Lung (tissue), 12 donors: ENCODE data around the gene CHRNB4. TPM values are rescaled to one million over a fixed set of nuclear protein-coding genes. Genes with fewer than 3 reads are reported as not detected.

Source experiments
- ATAC-seq: fragments of 200-7000 bp; cut with Tn5 transposase; one replicate; pipeline ENCODE4 v1.9.1; 2020; ENCODE audit warnings: moderate number of reproducible peaks; ENCODE audit not compliant: insufficient read depth, low FRiP score
- DNase-seq, 3 donors: peaks; one replicate each; pipeline ENCODE4 v3.0.0-alpha.2; 2013 to 2017
- H3K27ac ChIP-seq, 2 donors: one replicate each; pipeline ENCODE4 v1.5.1; 2013; ENCODE audit warnings: mild to moderate bottlenecking in 2 of 2, moderate library complexity in 2 of 2, control low read depth in 1 of 2, inconsistent platforms in 1 of 2, low read depth in 1 of 2, low read length in 1 of 2
- H3K27me3 ChIP-seq, 3 donors: one replicate each; pipeline ENCODE4 v1.5.1; 2013; ENCODE audit warnings: low read length in 2 of 3; ENCODE audit not compliant: control insufficient read depth in 3 of 3, insufficient read depth in 3 of 3
- H3K36me3 ChIP-seq, 4 donors: one replicate each; pipeline ENCODE4 v1.5.1; 2013; ENCODE audit warnings: low read length in 4 of 4, mild to moderate bottlenecking in 1 of 4, moderate library complexity in 1 of 4; ENCODE audit not compliant: control insufficient read depth in 4 of 4, insufficient read depth in 4 of 4
- H3K4me1 ChIP-seq, 5 donors: one replicate each; pipeline ENCODE4 v1.5.1; 2013; ENCODE audit warnings: low read length in 5 of 5, mild to moderate bottlenecking in 2 of 5, moderate library complexity in 1 of 5; ENCODE audit not compliant: control insufficient read depth in 5 of 5, insufficient read depth in 5 of 5
- H3K4me3 ChIP-seq: one replicate; pipeline ENCODE4 v1.5.1; 2013; ENCODE audit warnings: mild to moderate bottlenecking, control low read depth, moderate library complexity
- H3K9ac ChIP-seq, 2 donors: one replicate each; pipeline ENCODE4 v1.5.1; 2013; ENCODE audit warnings: low read length in 2 of 2, control low read depth in 1 of 2; ENCODE audit not compliant: insufficient read depth in 1 of 2
- H3K9me3 ChIP-seq, 4 donors: one replicate each; pipeline ENCODE4 v1.5.1; 2013; ENCODE audit warnings: low read length in 3 of 4, mild to moderate bottlenecking in 1 of 4, moderate library complexity in 1 of 4; ENCODE audit not compliant: control insufficient read depth in 4 of 4, insufficient read depth in 3 of 4
- WGBS, 2 donors: extraction: QIAGEN DNeasy Blood & Tissue Kit; methylation state at CpG; one replicate each; pipeline ENCODE4 v1.1.7; 2013; 5-methylcytosine and 5-hydroxymethylcytosine counted together
- polyA plus RNA-seq, 2 donors: library from polyadenylated mRNA; stranded (reverse); fragments of 200-250 nt; gene quantifications; one replicate each; pipeline ENCODE4 v1.2.1, GENCODE V29; 2013
- total RNA-seq, 2 donors: library from RNA; depleted of rRNA in 1 of 2; stranded (reverse); fragments of >200 nt in 1 of 2; gene quantifications; one replicate each; pipeline ENCODE4 v1.2.1, GENCODE V29; 2014 to 2021
- TF ChIP-seq, protein P1 (sequence below): IDR thresholded peaks from 2 replicates; pipeline ENCODE4 v1.5.1; 2012; ENCODE audit warnings: mild to moderate bottlenecking; ENCODE audit errors: control extremely low read depth, extremely low read depth
- donor health status: control.
- donor health status: control.
- donor health status: Bipolar disorder and iron deficiency.
- donor health status: healthy.
- donor health status: DM: yes; HTN: yes; CAD: no.

CHRNB4 gene
- total and polyA plus RNA-seq, 4 donors, result 0.05 TPM; not detected in 3

DNA sequence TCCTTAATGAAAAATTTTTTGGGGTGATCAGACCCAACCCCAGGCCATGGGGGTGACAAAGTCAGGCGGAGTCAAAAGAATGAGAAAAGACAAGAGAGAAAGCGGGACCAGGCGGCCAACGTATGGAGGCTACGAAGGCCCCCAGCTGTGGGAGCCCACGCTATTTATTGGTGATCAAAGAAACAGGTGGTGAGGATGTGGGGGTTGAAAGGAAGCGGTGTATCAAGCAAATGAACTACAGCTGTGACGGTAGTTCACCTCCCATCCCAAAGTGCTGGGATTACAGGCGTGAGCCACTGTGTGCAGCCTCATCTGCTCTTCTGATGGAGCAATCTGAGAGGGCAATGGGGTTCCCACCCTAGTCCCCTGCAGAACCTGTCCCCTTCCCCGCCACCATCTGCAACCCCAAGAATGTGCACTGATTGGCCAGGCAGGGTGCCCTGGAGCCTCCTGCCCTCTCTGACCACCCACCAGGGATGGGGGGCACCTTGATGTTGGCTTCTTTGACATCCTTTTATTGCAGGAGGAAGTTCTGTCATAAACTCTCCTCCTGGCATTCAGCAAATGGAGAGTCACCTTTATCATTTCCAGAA is 19.1 kb downstream of the CHRNB4 start:
- no peak for DNase-seq
- WGBS, 2 donors, result 72 to 78% methylated on average over 10 of the region's 10 CpGs
- H3K4me3 ChIP-seq, result no peak overlapping the region
- no peak for ATAC-seq
- no peaks in the 10 kb centered on the region for H3K36me3 ChIP-seq
- TF ChIP-seq, protein P1, sequence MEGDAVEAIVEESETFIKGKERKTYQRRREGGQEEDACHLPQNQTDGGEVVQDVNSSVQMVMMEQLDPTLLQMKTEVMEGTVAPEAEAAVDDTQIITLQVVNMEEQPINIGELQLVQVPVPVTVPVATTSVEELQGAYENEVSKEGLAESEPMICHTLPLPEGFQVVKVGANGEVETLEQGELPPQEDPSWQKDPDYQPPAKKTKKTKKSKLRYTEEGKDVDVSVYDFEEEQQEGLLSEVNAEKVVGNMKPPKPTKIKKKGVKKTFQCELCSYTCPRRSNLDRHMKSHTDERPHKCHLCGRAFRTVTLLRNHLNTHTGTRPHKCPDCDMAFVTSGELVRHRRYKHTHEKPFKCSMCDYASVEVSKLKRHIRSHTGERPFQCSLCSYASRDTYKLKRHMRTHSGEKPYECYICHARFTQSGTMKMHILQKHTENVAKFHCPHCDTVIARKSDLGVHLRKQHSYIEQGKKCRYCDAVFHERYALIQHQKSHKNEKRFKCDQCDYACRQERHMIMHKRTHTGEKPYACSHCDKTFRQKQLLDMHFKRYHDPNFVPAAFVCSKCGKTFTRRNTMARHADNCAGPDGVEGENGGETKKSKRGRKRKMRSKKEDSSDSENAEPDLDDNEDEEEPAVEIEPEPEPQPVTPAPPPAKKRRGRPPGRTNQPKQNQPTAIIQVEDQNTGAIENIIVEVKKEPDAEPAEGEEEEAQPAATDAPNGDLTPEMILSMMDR, result no peak
- peaks cover 22 to 50% (median 41%) of the 10 kb centered on the region in 3 donors for H3K27me3 ChIP-seq
- peaks cover 0 to 7% (median 0%) of the 10 kb centered on the region in 5 donors for H3K4me1 ChIP-seq
- no peak overlapping the region for H3K9ac ChIP-seq
- no peak overlapping the region for H3K27ac ChIP-seq
- H3K9me3 ChIP-seq, result no peaks in the 10 kb centered on the region

DNA sequence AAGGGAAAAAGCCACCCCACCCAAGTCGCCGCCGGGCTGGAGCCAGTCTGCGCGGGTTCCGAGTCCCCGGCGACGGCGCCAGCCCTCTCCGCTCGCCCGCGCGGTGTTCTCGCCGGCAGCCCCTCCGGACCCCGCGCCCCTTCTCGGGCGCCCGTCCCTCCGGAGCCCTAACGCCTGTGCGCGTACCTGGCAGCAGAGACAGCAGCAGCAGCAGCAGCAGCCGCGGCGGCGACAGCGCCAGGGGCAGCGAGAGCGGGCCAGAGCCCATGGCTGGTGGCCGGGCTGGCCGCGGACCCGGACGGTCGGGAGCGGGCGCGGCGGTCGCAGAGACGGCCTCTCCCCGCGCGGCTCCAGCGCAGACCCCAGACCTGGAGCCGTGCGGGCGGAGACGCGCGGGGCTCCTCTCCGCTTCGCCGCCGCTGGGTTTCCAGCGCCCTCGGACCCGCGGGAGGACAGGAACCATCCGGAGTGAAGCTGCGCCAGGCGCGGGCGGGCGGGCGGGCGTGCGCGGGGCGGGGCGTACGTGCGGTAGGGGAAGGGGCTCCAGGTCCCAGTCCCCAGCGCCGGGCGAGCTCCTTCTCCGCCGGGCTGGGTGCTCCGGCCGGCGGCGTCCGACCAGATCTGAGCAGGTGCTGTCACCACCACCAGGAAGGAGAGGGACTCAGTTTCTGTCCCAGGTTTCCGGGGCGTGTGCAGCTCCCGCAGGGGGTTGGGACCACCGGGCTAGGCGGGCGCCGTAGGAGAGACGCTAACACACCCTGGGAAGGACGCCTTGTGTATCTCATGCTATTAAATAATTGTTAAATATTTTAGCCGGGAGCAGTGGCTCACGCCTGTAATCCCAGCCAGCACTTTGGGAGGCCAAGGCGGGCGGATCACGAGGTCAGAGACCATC is 20.2 kb downstream of the CHRNB4 start, which contains the start of gene CHRNA3:
TSS of gene CHRNA3 (minus strand) at position 470 of the 895 bp plus-strand sequence. CDS start at position 268, 202 bp downstream.
- Histone ChIP-seq H3K27me3 (peaks cover 22 to 50% (median 41%) of the 10 kb centered on the region in 3 donors), H3K4me3 (no peak within 1 kb of the TSS), H3K9ac (no peak within 1 kb of the TSS), H3K36me3 (no peaks in the 10 kb centered on the region), H3K4me1 (peaks cover 0 to 7% (median 0%) of the 10 kb centered on the region in 5 donors), H3K27ac (no peak within 1 kb of the TSS), H3K9me3 (no peaks in the 10 kb centered on the region)
- ATAC-seq, result no peak
- TF ChIP-seq, protein P1, result no peak
- WGBS, 2 donors, result 3 to 5% methylated on average over 48 to 102 of the region's 102 CpGs
- DNase-seq, result peak in 2 of 3 donors; percentile 20 to 26

DNA sequence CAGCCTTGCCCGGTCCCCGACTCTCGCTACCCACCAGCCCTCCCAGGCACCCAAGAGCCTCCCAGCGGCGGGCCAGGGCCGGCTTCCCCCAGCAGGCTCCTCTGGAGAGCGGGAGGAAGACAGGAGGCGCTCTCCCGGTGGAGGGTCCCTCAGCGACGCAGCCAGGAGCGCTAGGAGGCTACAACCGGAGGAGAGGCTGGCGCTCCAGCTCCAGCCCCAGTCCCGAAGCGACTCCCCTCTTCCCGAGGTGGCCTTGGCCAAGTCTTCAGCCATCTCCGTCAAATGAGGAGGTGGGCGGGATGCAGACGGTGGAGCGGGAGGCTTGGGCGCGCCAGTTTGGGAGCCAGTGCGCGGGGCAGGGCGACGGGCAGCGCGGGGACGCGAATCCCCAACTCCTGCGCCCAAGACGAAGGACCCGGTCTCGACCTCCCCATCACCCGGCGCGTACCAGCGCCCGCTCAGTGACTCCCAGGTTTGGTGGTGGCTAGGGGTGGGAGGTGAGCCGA is 20.9 kb downstream of the CHRNB4 start:
- 0 to 2% methylated on average over 31 to 41 of the region's 41 CpGs for WGBS, 2 donors
- peak in 1 of 3 donors; percentile 14 for DNase-seq
- Histone ChIP-seq H3K9me3 (no peaks in the 10 kb centered on the region), H3K9ac (no peak overlapping the region), H3K36me3 (no peaks in the 10 kb centered on the region), H3K27ac (no peak overlapping the region), H3K4me3 (no peak overlapping the region), H3K4me1 (peaks cover 0 to 7% (median 0%) of the 10 kb centered on the region in 5 donors), H3K27me3 (peaks cover 22 to 50% (median 41%) of the 10 kb centered on the region in 3 donors)
- no peak for ATAC-seq
- TF ChIP-seq, protein P1, result no peak
